A673 (cell line): ENCODE data around the gene EFCAB5. TPM values are rescaled to one million over a fixed set of nuclear protein-coding genes. Genes with fewer than 3 reads are reported as not detected.
A peak's percentile ranks its signal among the peaks of the same experiment; 100 is the strongest.
"Not testable (repeated sequence)": the region's sequence is repeated elsewhere in the genome, so short reads cannot be mapped to it uniquely, and the experiment has no call there.

Experiments used
- BruUV-seq: library from RNA; stranded (reverse); fragments of 400-500 nt; replicated peaks from 2 replicates; lab custom pipeline; 2021; lab: Mats Ljungman, UMichigan
- CTCF ChIA-PET: fragments of 300-600 bp; sonication (Branson Sonifier 250); formaldehyde crosslinking; loops from one replicate; lab custom pipeline; 2022; ENCODE audit warnings: antibody characterized with exemption; lab: Charles Lee
- POLR2A ChIA-PET: fragments of 300-600 bp; sonication (Branson Sonifier 250); formaldehyde crosslinking; loops from one replicate; lab custom pipeline; 2022; ENCODE audit warnings: antibody characterized with exemption; ENCODE audit not compliant: low non-redundant PET; lab: Charles Lee
- DNase-seq: peaks from one replicate; pipeline ENCODE4 v3.0.0-alpha.2; 2015; ENCODE audit warnings: low spot score
- H3K27ac ChIP-seq: fragments of 200-600 bp; sonication (generic); 2 replicates; pipeline ENCODE4 v1.5.1; 2016; ENCODE audit warnings: mixed run types, low read depth, mild to moderate bottlenecking, mixed read lengths, antibody characterized with exemption, low read length; ENCODE audit not compliant: poor library complexity, severe bottlenecking
- H3K27me3 ChIP-seq: fragments of 200-600 bp; sonication (generic); replicated peaks from 2 replicates; pipeline ENCODE4 v1.6.1; 2017; ENCODE audit warnings: mixed run types, low read depth, mild to moderate bottlenecking, mixed read lengths, antibody characterized with exemption, low read length; ENCODE audit not compliant: insufficient read depth, poor library complexity
- H3K36me3 ChIP-seq: fragments of 200-600 bp; sonication (generic); 2 replicates; pipeline ENCODE4 v1.6.1; 2016; ENCODE audit warnings: mixed run types, mild to moderate bottlenecking, mixed read lengths, antibody characterized with exemption, low read length; ENCODE audit not compliant: insufficient read depth, poor library complexity, severe bottlenecking
- H3K4me1 ChIP-seq: fragments of 200-600 bp; sonication (generic); 2 replicates; pipeline ENCODE4 v1.6.1; 2017; ENCODE audit warnings: mixed run types, mild to moderate bottlenecking, mixed read lengths, antibody characterized with exemption, low read length; ENCODE audit not compliant: insufficient read depth, poor library complexity, severe bottlenecking
- H3K4me3 ChIP-seq: fragments of 200-600 bp; sonication (generic); 2 replicates; pipeline ENCODE4 v1.5.1; 2016; ENCODE audit warnings: low read depth, mixed run types, mild to moderate bottlenecking, mixed read lengths, low read length; ENCODE audit not compliant: poor library complexity, severe bottlenecking
- H3K9me3 ChIP-seq: fragments of 200-600 bp; sonication (generic); 2 replicates; pipeline ENCODE4 v1.6.1; 2016; ENCODE audit warnings: mixed run types, low read depth, mild to moderate bottlenecking, mixed read lengths, antibody characterized with exemption, low read length; ENCODE audit not compliant: poor library complexity, severe bottlenecking
- EZH2 ChIP-seq: fragments of 200-600 bp; sonication (generic); IDR thresholded peaks from 2 replicates; pipeline ENCODE4 v1.6.1; 2017; ENCODE audit warnings: borderline replicate concordance, low read depth, mild to moderate bottlenecking, mixed read lengths, antibody characterized with exemption, low read length; ENCODE audit not compliant: poor library complexity, severe bottlenecking
- intact Hi-C: fragments of 100-400 bp; cut with micrococcal nuclease; formaldehyde crosslinking; loops from one replicate; pipeline ENCODE4 v1.10.0; 2022; ENCODE audit not compliant: unreplicated experiment
- total RNA-seq: library from RNA; stranded (reverse); gene quantifications from 2 replicates; pipeline ENCODE4 v1.2.3, GENCODE V29; 2021
- TF ChIP-seq, protein P1 (sequence below): fragments of 300-800, 200-600 bp; sonication (generic); conservative IDR thresholded peaks from 2 replicates; pipeline ENCODE4 v1.5.1; 2017; ENCODE audit warnings: low read depth, mild to moderate bottlenecking, antibody characterized with exemption, low read length, moderate library complexity, mixed read lengths

Gene EFCAB5
- total RNA-seq, 1 experiment from 2014 or later = 2.8 TPM

DNA sequence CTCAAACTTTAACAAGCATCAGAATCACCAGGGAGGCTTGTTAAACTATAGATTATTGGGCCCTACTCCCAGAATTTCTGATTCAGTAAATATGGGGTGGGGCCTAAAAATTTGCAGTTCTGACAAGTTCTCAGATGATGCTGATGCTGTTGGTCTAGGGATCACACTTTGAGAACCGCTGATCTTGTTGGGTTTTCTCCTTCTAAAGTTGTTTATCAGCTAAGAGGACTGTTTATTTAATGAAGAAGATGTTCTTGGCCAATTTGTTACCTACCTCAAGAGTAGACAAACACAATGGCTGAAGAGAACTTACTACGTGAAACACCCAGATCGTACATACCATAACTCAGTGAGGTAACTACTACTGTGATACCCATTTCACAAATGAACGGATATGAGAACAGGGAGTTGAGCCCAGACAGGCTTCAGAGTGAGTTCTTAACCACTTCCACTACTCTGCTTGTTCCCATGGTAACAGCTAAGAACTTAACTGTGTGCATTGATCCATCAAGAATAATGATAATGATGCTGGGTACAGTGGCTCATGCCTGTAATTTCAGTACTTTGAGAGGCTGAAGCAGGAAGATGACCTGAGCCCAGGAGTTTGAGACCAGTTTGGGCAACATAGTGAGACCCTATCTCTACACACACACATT is 89.9 kb downstream of the EFCAB5 start:
- Histone ChIP-seq H3K27me3 (peaks cover 3% of the 10 kb centered on the region), H3K4me1 (peaks cover 31% of the 10 kb centered on the region), H3K9me3 (no peaks in the 10 kb centered on the region), H3K4me3 (no peak overlapping the region), H3K36me3 (no peaks in the 10 kb centered on the region), H3K27ac (no peak overlapping the region)
- BruUV-seq = no TSS peak
- no peak for TF ChIP-seq EZH2
- TF ChIP-seq, protein P1, sequence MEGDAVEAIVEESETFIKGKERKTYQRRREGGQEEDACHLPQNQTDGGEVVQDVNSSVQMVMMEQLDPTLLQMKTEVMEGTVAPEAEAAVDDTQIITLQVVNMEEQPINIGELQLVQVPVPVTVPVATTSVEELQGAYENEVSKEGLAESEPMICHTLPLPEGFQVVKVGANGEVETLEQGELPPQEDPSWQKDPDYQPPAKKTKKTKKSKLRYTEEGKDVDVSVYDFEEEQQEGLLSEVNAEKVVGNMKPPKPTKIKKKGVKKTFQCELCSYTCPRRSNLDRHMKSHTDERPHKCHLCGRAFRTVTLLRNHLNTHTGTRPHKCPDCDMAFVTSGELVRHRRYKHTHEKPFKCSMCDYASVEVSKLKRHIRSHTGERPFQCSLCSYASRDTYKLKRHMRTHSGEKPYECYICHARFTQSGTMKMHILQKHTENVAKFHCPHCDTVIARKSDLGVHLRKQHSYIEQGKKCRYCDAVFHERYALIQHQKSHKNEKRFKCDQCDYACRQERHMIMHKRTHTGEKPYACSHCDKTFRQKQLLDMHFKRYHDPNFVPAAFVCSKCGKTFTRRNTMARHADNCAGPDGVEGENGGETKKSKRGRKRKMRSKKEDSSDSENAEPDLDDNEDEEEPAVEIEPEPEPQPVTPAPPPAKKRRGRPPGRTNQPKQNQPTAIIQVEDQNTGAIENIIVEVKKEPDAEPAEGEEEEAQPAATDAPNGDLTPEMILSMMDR = no peak
- POLR2A ChIA-PET = no interaction called here
- DNase-seq = no peak
- CTCF ChIA-PET = interaction anchor here (2.5 kb wide), 1 partner anchor 62 kb away, joined by 14 read pairs; no protein-coding TSS in a partner anchor
- intact Hi-C loops = no loop called here

DNA sequence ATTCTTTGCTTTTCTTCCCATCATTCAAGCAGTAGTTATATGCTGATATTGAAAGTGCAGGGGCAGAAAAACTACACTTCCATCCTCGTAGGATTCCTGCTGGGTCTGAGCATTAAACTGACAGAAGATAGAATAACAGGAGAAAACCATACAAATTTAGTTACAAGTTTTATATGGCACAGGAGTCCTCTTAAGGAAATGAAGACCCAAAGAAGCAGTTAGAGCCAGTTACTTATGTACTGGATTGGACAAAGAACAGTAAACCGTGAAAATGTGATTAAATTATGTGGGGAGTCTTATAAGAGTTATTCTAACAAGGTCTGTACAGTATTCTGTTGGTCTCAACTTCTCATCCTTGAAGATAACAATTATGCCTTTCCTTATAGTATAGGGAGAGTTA is 93.9 kb downstream of the EFCAB5 start:
- CTCF ChIA-PET = no interaction called here

DNA sequence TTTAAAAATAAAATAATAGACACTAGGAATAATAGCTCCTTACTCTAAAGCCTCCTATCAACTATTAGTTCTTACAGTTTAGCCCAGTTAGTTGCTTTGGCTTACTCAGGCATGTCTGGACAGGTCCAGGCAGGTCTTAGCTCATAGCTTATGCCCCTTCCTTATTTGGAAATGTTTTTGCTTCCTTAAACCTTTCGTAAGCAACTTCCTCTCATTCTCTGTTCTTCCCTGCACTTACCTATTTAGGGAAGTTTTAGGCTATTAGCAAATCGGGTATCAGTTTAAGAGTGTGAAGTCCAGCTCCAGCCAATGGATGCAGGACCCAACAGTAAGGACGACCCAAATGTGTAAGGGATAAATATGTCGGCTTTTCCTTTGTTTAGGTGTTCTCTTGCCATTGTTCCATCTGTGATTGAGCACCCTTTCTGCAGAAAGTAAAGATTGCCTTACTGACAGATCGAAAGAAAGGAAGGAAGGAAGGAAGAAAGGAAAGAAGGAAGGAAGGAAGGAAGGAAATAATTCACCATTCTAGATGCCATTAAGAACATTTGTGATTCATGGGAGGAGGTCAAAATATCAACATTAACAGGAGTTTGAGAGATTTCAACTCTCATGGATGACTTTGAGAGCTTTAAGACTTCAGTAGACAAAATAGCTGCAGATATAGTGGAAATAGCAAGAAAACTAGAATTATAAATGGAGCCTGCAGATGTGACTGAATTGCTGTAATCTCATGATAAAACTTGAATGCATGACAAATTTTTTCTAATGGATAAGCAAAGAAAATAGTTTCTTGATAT is 99.5 kb downstream of the EFCAB5 start:
- H3K9me3 ChIP-seq, H3K4me3 ChIP-seq, H3K27me3 ChIP-seq, BruUV-seq, H3K36me3 ChIP-seq: not testable (repeated sequence)
- ChIA-PET CTCF (interaction anchor here (0.7 to 1.9 kb wide), 2 partner anchors 14 to 52 kb away, joined by 3 to 10 read pairs; no protein-coding TSS in a partner anchor), POLR2A (interaction anchor here (0.6 kb wide), 2 partner anchors 53 to 448 kb away, joined by 4 read pairs; partner anchors contain the start of gene ANKRD13B)
- Histone ChIP-seq H3K4me1 (peaks cover 17% of the 10 kb centered on the region), H3K27ac (peak overlapping the region; percentile 89)
- intact Hi-C loops = loop anchor here (2.0 to 10.0 kb wide), 2 partner anchors 50 to 316 kb away; no protein-coding TSS in a partner anchor
- DNase-seq = peak; percentile 90

More for the DNA sequence above, 93.9 kb downstream of the EFCAB5 start:
- H3K27ac ChIP-seq = peak overlapping the region; percentile 19
- TF ChIP-seq EZH2 = no peak
- TF ChIP-seq, protein P1 = no peak
- POLR2A ChIA-PET = no interaction called here
- peaks cover 31% of the 10 kb centered on the region for H3K4me1 ChIP-seq
- H3K9me3 ChIP-seq = no peaks in the 10 kb centered on the region
- H3K27me3 ChIP-seq = peaks cover 3% of the 10 kb centered on the region
- no peaks in the 10 kb centered on the region for H3K36me3 ChIP-seq
- intact Hi-C loops = no loop called here
- peak; percentile 91 for DNase-seq
- no TSS peak for BruUV-seq
- H3K4me3 ChIP-seq = no peak overlapping the region
